Measurements from ENCODE around the gene PKP2. TPM values are rescaled to one million over a fixed set of nuclear protein-coding genes. Genes with fewer than 3 reads are reported as not detected.

Gene PKP2
- total RNA-seq, 1 experiment from 2014 or later, result 18.4 TPM

- no peak overlapping the region for H2BK5ac ChIP-seq (ENCODE audit: insufficient read length, low read length)
- no peak overlapping the region for H2AFZ ChIP-seq (ENCODE audit: low read length)
- H2BK15ac ChIP-seq (ENCODE audit: low read depth, low read length), result no peak overlapping the region
- no peak overlapping the region for H4K8ac ChIP-seq (replicated peaks; ENCODE audit: insufficient read length, low read depth, low read length)
- H3K79me1 ChIP-seq (ENCODE audit: insufficient read depth, low read depth, low read length, poor library complexity, severe bottlenecking), result no peaks in the 10 kb centered on the region
- no peaks in the 10 kb centered on the region for H4K20me1 ChIP-seq (ENCODE audit: control insufficient read depth, insufficient read depth, insufficient read length)
- H3K14ac ChIP-seq (ENCODE audit: insufficient read depth, low read length), result no peak overlapping the region
- no peak overlapping the region for H3K18ac ChIP-seq (ENCODE audit: insufficient read length, low read depth, low read length)
- H3K27ac Mint-ChIP-seq, result peak overlapping the region; percentile 92 to 98 (median 94); a peak in 6 of 7 replicates
- no peak overlapping the region for H2BK20ac ChIP-seq (ENCODE audit: low read depth, low read length, poor library complexity, severe bottlenecking)
- H3K4me1 Mint-ChIP-seq, result peaks cover 46 to 48% of the 10 kb centered on the region in 2 experiments
- no peak for DNase-seq
- no peak overlapping the region for H3T11ph ChIP-seq (ENCODE audit: low read length)
- no peak overlapping the region for H2AK5ac ChIP-seq (ENCODE audit: insufficient read length, low read length)
- H2BK120ac ChIP-seq (ENCODE audit: low read depth, low read length, poor library complexity, severe bottlenecking), result no peak overlapping the region
- H3K79me2 ChIP-seq (ENCODE audit: insufficient read depth, low read length), result peaks cover 5% of the 10 kb centered on the region; the same call in 1 of the 2 replicates
- H3K23ac ChIP-seq (ENCODE audit: insufficient read length, low read depth, low read length), result no peak overlapping the region
- no peak overlapping the region for H3K9ac ChIP-seq (ENCODE audit: extremely low read depth, insufficient read length, low read length)
- H3K27me3 ChIP-seq (ENCODE audit: insufficient read depth, low read length), result no peaks in the 10 kb centered on the region
- peaks cover 9% of the 10 kb centered on the region; the same call in 1 of the 2 replicates for H3K4me1 ChIP-seq (ENCODE audit: insufficient read depth, low read length)
- no peak overlapping the region for H3K56ac ChIP-seq (ENCODE audit: insufficient read length, low read depth, low read length)
- TF ChIP-seq, protein P1, sequence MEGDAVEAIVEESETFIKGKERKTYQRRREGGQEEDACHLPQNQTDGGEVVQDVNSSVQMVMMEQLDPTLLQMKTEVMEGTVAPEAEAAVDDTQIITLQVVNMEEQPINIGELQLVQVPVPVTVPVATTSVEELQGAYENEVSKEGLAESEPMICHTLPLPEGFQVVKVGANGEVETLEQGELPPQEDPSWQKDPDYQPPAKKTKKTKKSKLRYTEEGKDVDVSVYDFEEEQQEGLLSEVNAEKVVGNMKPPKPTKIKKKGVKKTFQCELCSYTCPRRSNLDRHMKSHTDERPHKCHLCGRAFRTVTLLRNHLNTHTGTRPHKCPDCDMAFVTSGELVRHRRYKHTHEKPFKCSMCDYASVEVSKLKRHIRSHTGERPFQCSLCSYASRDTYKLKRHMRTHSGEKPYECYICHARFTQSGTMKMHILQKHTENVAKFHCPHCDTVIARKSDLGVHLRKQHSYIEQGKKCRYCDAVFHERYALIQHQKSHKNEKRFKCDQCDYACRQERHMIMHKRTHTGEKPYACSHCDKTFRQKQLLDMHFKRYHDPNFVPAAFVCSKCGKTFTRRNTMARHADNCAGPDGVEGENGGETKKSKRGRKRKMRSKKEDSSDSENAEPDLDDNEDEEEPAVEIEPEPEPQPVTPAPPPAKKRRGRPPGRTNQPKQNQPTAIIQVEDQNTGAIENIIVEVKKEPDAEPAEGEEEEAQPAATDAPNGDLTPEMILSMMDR (conservative IDR thresholded peaks at IDR 0.05), result no peak
- H3K4me3 Mint-ChIP-seq, result no peak overlapping the region
- peaks cover 6% of the 10 kb centered on the region for H3K23me2 ChIP-seq (ENCODE audit: insufficient read length, low read depth, low read length, poor library complexity, severe bottlenecking)
- H3K4me2 ChIP-seq (ENCODE audit: insufficient read depth, insufficient read length, low read length), result no peak overlapping the region
- H3K4ac ChIP-seq (ENCODE audit: low read depth, low read length), result no peak overlapping the region
- H4K91ac ChIP-seq (ENCODE audit: insufficient read length, low read depth, low read length), result no peak overlapping the region
- H4K5ac ChIP-seq (ENCODE audit: insufficient read length, low read depth, low read length), result no peak overlapping the region
- no peaks in the 10 kb centered on the region for H3K9me3 ChIP-seq (ENCODE audit: control insufficient read depth, low read depth, low read length)
- no CpG with 5 or more reads among the region's 2 CpGs for WGBS (ENCODE audit: extremely low coverage, insufficient read length, low lambda C conversion rate)
- H3K9me3 Mint-ChIP-seq, result no peaks in the 10 kb centered on the region
- H3K27me3 Mint-ChIP-seq (ENCODE audit: low read depth), result no peaks in the 10 kb centered on the region
- H3K27ac ChIP-seq (ENCODE audit: insufficient read length, low read depth, low read length), result peak overlapping the region; percentile 24
- H2BK12ac ChIP-seq (ENCODE audit: insufficient read length, low read depth, low read length), result no peak overlapping the region
- H3K36me3 Mint-ChIP-seq (ENCODE audit: insufficient read depth in 1 of 3, low read depth in 3 of 3), result no peaks in the 10 kb centered on the region
These were observed 5.1 kb downstream of the PKP2 start for GRCh38 chr12:32891526-32891925.
